Ovary (tissue), 9 donors: ENCODE results near the gene RPL23. TPM values are rescaled to one million over a fixed set of nuclear protein-coding genes. Genes with fewer than 3 reads are reported as not detected.

Source experiments
- DNase-seq, 5 donors: peaks; one replicate each; pipeline ENCODE4 v3.0.0-alpha.2; 2019 to 2020
- H3K27ac ChIP-seq, 2 donors: fragments of 200-600 bp; one replicate each; pipeline versions ENCODE4 v1.5.1 to v1.8.0; 2019 to 2022
- H3K27me3 ChIP-seq: fragments of 200-600 bp; one replicate; pipeline ENCODE4 v1.8.0; 2022
- H3K36me3 ChIP-seq: fragments of 200-600 bp; sonication (generic); one replicate; pipeline ENCODE4 v1.5.1; 2019
- H3K4me1 ChIP-seq: one replicate; pipeline ENCODE4 v1.8.1; 2013; ENCODE audit warnings: mild to moderate bottlenecking, moderate library complexity; ENCODE audit not compliant: insufficient read depth
- H3K4me3 ChIP-seq: fragments of 200-600 bp; sonication (generic); one replicate; pipeline ENCODE4 v1.5.1; 2017
- H3K9me3 ChIP-seq, 2 donors: fragments of 200-600 bp in 1 of 2; sonication (generic) in 1 of 2; one replicate each; pipeline versions ENCODE4 v1.5.1 to v1.8.1; 2013 to 2019; ENCODE audit warnings: mild to moderate bottlenecking in 1 of 2, moderate library complexity in 1 of 2
- EP300 ChIP-seq: sonication (generic); formaldehyde crosslinking; IDR thresholded peaks from one replicate; pipeline ENCODE4 v1.6.1; 2017; ENCODE audit warnings: antibody characterized with exemption
- POLR2A ChIP-seq: fragments of 450-650 bp; IDR thresholded peaks from one replicate; pipeline ENCODE4 v1.6.1; 2017; ENCODE audit warnings: antibody characterized with exemption, mild to moderate bottlenecking, moderate library complexity
- WGBS, 3 donors: extraction: QIAGEN DNeasy Blood & Tissue Kit in 1 of 3; methylation state at CpG; one replicate each; pipeline versions ENCODE4 v1.1.5 to v1.1.7; 2013 to 2017; 5-methylcytosine and 5-hydroxymethylcytosine counted together
- intact Hi-C, 4 donors: fragments of 100-400 bp; cut with DNase I; formaldehyde crosslinking; loops; one replicate each; pipeline versions ENCODE4 v1.11.0 to v1.15.1; 2022 to 2023
- polyA plus RNA-seq, 2 donors: library from polyadenylated mRNA; stranded (reverse); fragments of 200-250 nt in 1 of 2; fragments of 350-450 nt in 1 of 2; fragmentation: Illumina TruSeq in 1 of 2; extraction: RNeasy Lipid Tissue Mini Kit (QIAGEN cat#74804) in 1 of 2; gene quantifications; one replicate each; pipeline ENCODE4 v1.2.3, GENCODE V29; 2013 to 2014
- total RNA-seq, 7 donors: library from RNA; depleted of rRNA in 2 of 7; stranded (reverse); fragments of >200 nt in 2 of 7; fragmentation: NEBNext Ultra II Directional in 3 of 7; extraction: Animal tissue kit (Norgen Biotek cat#: 25700) in 3 of 7; gene quantifications; one replicate each; pipeline versions ENCODE4 v1.1.0 to v1.2.4, GENCODE V29; 2016 to 2023
- TF ChIP-seq, protein P1 (sequence below), 3 donors: fragments of 450-650 bp in 2 of 3; fragments of 200-600 bp in 1 of 3; IDR thresholded peaks; one replicate each; pipeline versions ENCODE4 v1.5.1 to v1.8.0; 2016 to 2022; ENCODE audit warnings: antibody characterized with exemption in 3 of 3, mild to moderate bottlenecking in 1 of 3
- donor health status: DM: no; HTN: no; CAD: no; lungs with moderate emphysema.
- donor health status: DM: no; HTN: no; CAD: no.
- donor health status: Bipolar disorder and iron deficiency.
- donor health status: DM: yes; HTN: yes; CAD: no.
- donor health status: DM: no; HTN: no; CAD: no.
- donor health status: DM: yes; HTN: yes; CAD: no.

The RPL23 gene
- total and polyA plus RNA-seq, 9 donors = 2,982 to 7,100 (median 3,568) TPM

DNA sequence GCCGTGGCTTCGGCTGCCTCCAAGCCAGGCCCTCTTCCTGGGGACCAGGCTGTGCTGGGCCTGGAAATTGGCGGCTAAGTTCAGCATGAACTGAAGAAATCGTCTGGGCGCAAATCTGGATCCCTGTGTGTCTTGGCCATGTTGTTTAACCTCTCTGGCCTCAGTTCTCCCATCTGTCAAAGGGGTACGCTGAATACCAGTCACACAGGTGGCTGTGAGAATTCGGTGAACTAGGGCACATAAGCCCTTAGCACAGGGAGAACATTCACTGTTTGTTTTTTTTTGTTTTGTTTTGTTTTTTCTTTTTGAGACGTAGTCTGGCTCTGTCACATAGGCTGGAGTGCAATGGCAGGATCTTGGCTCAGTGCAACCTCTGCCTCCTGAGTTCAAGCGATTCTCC is 35.3 kb upstream of the RPL23 start:
- TF ChIP-seq, protein P1, sequence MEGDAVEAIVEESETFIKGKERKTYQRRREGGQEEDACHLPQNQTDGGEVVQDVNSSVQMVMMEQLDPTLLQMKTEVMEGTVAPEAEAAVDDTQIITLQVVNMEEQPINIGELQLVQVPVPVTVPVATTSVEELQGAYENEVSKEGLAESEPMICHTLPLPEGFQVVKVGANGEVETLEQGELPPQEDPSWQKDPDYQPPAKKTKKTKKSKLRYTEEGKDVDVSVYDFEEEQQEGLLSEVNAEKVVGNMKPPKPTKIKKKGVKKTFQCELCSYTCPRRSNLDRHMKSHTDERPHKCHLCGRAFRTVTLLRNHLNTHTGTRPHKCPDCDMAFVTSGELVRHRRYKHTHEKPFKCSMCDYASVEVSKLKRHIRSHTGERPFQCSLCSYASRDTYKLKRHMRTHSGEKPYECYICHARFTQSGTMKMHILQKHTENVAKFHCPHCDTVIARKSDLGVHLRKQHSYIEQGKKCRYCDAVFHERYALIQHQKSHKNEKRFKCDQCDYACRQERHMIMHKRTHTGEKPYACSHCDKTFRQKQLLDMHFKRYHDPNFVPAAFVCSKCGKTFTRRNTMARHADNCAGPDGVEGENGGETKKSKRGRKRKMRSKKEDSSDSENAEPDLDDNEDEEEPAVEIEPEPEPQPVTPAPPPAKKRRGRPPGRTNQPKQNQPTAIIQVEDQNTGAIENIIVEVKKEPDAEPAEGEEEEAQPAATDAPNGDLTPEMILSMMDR (IDR thresholded peaks at IDR 0.05) = no peak
- TF ChIP-seq EP300 (no peak), POLR2A (no peak)

DNA sequence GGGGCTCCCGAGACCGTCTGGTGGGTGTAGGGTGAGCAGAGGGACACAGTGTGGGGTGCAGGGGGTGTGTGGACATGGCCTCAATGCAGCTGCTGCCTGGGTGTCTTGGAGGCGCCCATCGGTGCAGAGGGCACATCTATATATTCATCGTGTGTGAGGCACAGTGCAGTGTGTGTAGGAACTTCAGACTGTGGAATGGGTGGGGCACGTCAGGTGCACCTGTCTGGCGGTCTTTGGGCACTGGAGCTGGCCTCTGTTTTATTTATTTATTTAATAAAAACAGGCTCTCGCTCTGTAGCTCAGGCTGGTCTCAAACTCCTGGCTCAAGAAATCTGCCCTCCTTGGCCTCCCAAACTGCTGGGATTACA is 33.1 kb upstream of the RPL23 start:
- no peak overlapping the region for H3K4me3 ChIP-seq
- peaks cover 14% of the 10 kb centered on the region for H3K4me1 ChIP-seq
- no peaks in the 10 kb centered on the region for H3K9me3 ChIP-seq
- no peaks in the 10 kb centered on the region for H3K36me3 ChIP-seq
- no peak overlapping the region for H3K27ac ChIP-seq
- TF ChIP-seq, protein P1 (IDR thresholded peaks at IDR 0.05) = no peak
- TF ChIP-seq POLR2A (no peak), EP300 (no peak)
- H3K27me3 ChIP-seq = no peaks in the 10 kb centered on the region
- intact Hi-C loops = no loop called here
- 67 to 70% (median 68%) methylated on average over 8 of the region's 8 CpGs for WGBS, 3 donors
- DNase-seq = no peak

More for the DNA sequence above, 35.3 kb upstream of the RPL23 start:
- H3K27ac ChIP-seq = no peak overlapping the region
- intact Hi-C loops = no loop called here
- H3K36me3 ChIP-seq = no peaks in the 10 kb centered on the region
- H3K9me3 ChIP-seq = no peaks in the 10 kb centered on the region
- DNase-seq = no peak
- H3K27me3 ChIP-seq = no peaks in the 10 kb centered on the region
- H3K4me3 ChIP-seq = no peak overlapping the region
- H3K4me1 ChIP-seq = peaks cover 16% of the 10 kb centered on the region
- WGBS, 3 donors = 78 to 93% (median 79%) methylated on average over 9 of the region's 9 CpGs

DNA sequence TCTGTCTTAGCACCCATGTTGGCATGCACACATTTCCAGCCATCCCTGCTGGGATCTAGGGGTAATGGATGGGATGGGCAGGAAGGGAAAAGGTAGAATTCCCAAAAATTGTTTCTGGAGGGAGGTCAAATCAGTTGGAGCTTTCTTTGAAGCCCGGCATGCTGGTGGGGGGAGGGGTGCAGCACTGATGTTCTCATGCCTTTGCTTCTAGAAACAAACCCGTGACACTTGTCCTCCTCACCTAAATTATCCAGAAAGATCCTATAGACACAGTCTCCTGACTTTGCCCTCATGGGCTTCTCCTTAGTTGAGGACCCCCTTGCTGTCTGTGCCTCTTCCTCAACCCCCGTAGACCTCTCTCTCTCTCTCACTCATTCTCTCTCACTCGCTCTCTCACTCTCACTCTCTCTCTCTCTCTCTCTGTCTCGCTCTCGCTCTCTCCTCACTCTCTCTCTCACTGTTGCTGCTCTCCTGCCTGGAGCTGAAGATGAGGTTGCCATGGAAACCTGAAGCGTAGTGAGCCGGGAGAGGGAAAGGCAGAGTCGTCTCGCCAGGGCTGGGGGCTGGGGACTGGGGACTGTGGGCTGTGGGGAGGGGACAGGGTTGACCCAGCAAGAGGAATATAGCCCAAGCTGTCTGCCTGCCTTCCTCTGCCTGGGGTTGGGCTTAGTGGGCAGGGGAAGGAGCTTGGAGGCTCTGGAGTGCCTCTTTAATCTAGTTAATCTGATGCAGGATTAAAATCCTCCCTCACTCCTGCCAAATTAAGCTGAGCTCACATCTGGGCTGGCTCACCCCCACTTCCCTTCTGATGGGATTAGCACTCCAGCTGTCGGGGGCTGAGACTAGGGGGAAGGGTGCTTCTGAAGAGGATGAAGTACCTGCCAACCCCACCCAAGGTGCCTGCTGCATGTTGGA is 32.5 kb upstream of the RPL23 start:
- H3K36me3 ChIP-seq = no peaks in the 10 kb centered on the region
- no peak overlapping the region for H3K27ac ChIP-seq
- TF ChIP-seq POLR2A (no peak), EP300 (no peak)
- TF ChIP-seq, protein P1 (IDR thresholded peaks at IDR 0.05) = no peak
- no peak for DNase-seq
- no peak overlapping the region for H3K4me3 ChIP-seq
- intact Hi-C loops = no loop called here
- H3K4me1 ChIP-seq = peaks cover 20% of the 10 kb centered on the region
- 32 to 38% (median 34%) methylated on average over 11 of the region's 11 CpGs for WGBS, 3 donors
- H3K27me3 ChIP-seq = no peaks in the 10 kb centered on the region
- no peaks in the 10 kb centered on the region for H3K9me3 ChIP-seq

DNA sequence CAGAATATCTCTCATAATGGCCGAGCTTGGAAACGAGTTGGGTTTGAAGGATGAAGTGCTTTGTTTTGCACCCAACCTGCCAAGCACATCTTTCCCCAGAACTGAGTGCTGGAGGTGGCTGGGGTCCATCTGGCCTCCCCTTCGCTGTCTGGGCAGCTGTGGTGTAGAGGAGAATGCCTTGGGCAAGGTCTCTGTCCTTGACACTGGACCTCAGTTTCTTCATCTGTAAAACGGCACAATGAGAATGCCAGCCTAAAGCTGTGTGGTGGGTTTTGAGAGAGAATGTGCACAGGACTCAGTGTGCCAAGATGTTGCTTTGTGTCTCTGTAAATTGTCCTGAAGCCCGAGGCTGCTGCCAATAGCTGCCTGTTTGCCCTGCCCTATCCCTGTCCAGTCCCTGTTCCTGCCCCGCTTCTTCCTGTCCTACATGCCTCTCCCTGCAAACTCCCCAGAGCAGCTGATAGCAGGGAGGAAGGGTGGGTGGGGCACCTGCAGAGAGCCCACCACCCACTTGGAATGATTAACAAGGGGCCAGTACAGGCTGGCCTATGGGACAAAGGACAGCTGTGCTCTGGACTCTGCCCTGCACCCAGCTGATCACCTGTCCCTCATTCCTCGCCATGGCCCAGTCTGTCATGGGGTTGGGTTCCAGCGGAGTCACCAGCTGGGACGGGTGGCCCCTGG is 31.7 kb upstream of the RPL23 start:
- Histone ChIP-seq H3K27ac (no peak overlapping the region), H3K36me3 (no peaks in the 10 kb centered on the region), H3K4me1 (peaks cover 28% of the 10 kb centered on the region)

More for the DNA sequence above, 31.7 kb upstream of the RPL23 start:
- no peak overlapping the region for H3K4me3 ChIP-seq
- no peaks in the 10 kb centered on the region for H3K9me3 ChIP-seq
- intact Hi-C loops = no loop called here
- no peaks in the 10 kb centered on the region for H3K27me3 ChIP-seq
- DNase-seq = no peak
- TF ChIP-seq EP300 (no peak), POLR2A (no peak)
- TF ChIP-seq, protein P1 (IDR thresholded peaks at IDR 0.05) = no peak
- WGBS, 3 donors = 59 to 69% (median 65%) methylated on average over 9 of the region's 9 CpGs
